ENCODE results near the gene OR51B2.

OR51B2 gene

GRCh38 chr11:5280582-5281102, 43.5 kb downstream of the OR51B2 start:
- no peak for DNase-seq

GRCh38 chr11:5279471-5280090, 44.5 kb downstream of the OR51B2 start:
- no peak for DNase-seq

- no peak for DNase-seq
Observed at GRCh38 chr11:5277807-5278382, 46.2 kb downstream of the OR51B2 start.

DNA sequence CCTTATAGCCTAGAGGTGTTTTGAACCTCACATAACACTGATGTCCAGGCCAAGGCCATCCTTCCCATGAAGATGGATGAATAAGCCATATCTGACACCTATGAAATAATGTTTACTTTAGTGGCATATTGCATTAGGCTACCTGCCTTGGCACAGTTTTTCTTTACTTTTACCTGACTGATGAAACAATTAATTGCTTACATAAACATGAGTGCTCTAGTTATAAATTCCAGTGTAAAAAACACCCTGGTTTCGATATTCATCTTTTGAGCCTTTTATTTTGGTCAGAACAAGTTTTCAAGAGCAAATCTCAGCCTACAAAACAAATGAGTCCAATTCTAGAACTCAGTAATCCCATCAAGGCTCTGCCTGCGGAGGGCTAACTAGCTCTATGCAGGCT, 47.4 kb downstream of the OR51B2 start:
- DNase-seq, result no peak

DNA sequence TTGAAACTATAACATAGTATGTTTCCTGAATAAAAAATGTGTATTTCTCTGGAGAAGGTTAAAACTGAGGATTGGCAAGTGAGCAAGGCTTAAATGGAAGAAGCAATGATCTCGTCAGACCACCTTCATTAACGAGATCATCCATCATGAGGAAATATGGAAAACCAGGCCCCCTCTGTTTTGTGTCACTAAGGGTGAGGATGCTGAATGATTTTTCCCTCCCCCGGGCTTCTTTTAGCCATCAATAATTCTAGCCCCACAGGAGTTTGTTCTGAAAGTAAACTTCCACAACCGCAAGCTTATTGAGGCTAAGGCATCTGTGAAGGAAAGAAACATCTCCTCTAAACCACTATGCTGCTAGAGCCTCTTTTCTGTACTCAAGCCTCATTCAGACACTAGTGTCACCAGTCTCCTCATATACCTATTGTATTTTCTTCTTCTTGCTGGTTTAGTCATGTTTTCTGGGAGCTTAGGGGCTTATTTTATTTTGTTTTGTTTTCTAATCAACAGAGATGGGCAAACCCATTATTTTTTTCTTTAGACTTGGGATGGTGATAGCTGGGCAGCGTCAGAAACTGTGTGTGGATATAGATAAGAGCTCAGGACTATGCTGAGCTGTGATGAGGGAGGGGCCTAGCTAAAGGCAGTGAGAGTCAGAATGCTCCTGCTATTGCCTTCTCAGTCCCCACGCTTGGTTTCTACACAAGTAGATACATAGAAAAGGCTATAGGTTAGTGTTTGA, 48.6 kb downstream of the OR51B2 start:
- no peak for DNase-seq

GRCh38 chr11:5274395-5274794, 49.7 kb downstream of the OR51B2 start:
- no peak for DNase-seq
